GM12864 (cell line): Measurements from ENCODE around the gene ADAMTS15.

Experiments
- DNase-seq: peaks from one replicate; pipeline ENCODE4 v3.0.0-alpha.2; 2011; ENCODE audit warnings: low read depth
- H3K4me3 ChIP-seq: 2 replicates; pipeline ENCODE4 v1.5.1; 2011; ENCODE audit warnings: mild to moderate bottlenecking, low read depth, low read length, control low read depth
- TF ChIP-seq, protein P1 (sequence below): IDR thresholded peaks from 2 replicates; pipeline ENCODE4 v1.5.1; 2011; ENCODE audit warnings: low read depth, mild to moderate bottlenecking, moderate library complexity, low read length, control low read depth, inconsistent platforms; ENCODE audit errors: missing control alignments

ADAMTS15 gene

DNA sequence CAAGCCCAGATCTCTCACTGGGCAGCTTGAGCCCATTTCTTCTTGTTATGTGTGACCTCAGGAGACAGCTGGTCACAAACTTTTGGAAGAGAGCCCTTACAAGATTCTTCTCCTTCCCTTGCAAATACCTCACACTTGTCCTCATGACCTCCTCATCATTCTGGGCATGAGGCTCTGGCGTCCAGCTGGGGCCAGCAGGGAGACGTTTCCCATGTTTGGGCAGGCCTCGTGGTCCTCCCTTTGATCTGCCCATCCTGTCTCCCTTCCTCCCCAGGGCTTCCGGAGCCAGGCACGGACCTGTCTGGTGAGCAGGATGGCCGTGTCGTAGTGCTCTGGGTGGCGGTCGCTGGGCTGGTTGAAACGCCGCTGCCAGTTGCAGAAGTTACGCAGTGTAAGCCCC lies 29.7 kb upstream of the ADAMTS15 start:
- DNase-seq: no peak
- TF ChIP-seq, protein P1, sequence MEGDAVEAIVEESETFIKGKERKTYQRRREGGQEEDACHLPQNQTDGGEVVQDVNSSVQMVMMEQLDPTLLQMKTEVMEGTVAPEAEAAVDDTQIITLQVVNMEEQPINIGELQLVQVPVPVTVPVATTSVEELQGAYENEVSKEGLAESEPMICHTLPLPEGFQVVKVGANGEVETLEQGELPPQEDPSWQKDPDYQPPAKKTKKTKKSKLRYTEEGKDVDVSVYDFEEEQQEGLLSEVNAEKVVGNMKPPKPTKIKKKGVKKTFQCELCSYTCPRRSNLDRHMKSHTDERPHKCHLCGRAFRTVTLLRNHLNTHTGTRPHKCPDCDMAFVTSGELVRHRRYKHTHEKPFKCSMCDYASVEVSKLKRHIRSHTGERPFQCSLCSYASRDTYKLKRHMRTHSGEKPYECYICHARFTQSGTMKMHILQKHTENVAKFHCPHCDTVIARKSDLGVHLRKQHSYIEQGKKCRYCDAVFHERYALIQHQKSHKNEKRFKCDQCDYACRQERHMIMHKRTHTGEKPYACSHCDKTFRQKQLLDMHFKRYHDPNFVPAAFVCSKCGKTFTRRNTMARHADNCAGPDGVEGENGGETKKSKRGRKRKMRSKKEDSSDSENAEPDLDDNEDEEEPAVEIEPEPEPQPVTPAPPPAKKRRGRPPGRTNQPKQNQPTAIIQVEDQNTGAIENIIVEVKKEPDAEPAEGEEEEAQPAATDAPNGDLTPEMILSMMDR: no peak

DNA sequence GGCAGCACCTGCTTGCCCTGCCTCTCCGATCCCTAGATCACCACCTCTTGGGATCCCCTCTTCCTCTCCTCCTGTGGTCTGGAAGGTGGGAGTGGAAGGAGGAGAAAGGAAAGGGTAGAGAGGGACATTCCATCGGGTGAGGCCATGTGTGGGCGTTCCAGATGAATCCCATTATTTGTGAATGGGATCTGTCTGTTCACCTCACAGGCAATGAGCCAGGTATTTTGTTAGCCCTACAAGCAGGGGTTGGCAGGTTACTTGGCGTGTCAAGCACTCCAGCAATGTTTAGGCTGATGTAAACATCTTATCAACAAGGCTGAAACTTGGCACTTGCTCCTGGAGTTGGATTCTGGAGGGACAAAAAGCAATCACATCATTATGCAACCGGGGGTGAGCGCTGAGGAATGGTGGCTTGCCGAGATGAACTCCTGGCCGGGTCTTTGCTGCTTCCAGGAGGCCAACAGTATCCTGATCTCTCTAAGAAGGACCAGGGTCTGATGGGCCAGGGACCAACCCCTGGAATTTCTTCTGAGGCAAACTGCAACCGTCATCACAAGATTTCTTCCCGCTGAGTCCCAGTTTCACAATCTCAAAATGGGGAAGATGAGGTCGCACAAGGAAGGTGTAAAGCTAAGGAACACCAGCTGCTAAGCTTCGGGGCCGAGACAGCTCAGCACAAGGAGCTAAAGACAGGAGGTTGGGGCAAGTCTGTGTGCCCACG lies 27.8 kb upstream of the ADAMTS15 start:
- TF ChIP-seq, protein P1: no peak
- H3K4me3 ChIP-seq: no peak overlapping the region
- no peak for DNase-seq

More for the DNA sequence above, 29.7 kb upstream of the ADAMTS15 start:
- H3K4me3 ChIP-seq: no peak overlapping the region

DNA sequence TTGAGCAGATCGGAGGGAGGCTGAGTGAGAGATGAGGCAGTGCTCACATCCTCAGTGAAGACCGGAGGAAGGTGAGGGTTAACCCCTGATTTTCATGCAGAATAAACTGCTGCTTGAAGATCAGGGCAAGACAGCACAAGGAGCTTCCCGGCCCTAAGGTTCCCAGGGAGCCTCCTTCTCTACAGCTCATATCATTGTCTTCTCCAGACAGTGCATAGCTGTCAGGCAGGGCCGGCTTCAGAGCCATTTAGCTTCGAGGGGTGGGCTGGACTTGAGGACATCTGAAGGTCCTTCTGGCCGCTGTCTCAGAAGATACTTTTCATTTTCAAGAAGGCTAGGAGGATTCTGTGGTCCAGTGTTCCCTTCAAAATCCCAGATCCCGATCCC lies 27.3 kb upstream of the ADAMTS15 start:
- DNase-seq: no peak
- TF ChIP-seq, protein P1: no peak
- no peak overlapping the region for H3K4me3 ChIP-seq

DNA sequence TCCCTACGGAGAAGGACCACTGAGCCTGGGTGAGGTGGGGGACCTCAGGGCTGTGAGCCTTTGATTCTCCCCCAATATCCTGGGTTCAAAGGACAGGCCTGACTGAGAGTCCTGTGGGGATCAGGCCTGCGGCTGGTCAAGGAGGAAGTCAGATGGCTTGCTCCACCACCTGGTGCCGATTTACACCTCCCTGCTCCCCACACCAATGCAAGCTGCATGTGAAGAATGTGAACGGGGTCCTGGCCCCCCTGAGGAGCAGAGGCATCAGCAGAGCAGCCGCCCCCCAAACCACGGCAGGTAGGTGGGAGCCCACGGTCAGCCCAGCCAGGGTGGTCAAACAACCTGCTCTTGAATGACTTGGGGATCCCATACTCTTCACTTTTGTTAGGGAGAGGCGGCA lies 26.7 kb upstream of the ADAMTS15 start:
- DNase-seq: no peak
- H3K4me3 ChIP-seq: no peak overlapping the region
- TF ChIP-seq, protein P1: no peak

DNA sequence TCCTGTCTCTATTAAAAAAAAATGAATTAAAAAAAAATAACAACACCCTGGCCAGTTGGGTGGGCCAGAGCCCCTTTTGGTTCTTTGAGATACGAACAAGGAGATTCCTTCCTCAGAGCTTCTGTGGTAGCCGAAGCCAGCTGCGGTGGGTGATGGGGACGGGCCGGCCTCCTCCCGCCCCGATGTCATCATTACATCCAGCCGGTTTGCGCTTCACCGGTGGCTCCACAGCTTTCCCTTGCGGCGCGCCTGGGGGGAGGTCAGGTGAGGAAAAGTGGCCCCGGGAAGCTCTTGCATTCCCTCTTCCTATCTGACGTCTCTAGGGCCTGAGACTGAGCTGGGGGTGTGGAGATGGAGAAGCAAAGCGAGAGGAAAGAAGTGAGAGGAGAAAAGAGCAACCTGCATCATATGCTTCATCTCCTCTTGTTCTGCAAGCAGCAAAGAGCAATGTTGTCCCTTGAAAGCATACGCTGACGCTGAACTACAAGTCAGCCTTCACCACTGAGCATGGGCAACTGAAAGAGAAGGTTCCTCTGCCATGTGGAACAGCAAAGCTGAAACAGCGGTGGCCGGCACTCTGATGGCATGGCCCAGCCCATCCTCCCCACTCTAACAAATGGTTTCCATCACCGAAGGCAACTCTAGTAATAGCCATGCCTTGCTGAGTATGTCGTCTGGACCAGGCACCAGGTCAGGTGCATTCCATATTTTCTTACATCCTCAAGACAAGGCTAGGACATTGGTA lies 26.0 kb upstream of the ADAMTS15 start:
- TF ChIP-seq, protein P1: no peak
- DNase-seq: no peak
- no peak overlapping the region for H3K4me3 ChIP-seq

DNA sequence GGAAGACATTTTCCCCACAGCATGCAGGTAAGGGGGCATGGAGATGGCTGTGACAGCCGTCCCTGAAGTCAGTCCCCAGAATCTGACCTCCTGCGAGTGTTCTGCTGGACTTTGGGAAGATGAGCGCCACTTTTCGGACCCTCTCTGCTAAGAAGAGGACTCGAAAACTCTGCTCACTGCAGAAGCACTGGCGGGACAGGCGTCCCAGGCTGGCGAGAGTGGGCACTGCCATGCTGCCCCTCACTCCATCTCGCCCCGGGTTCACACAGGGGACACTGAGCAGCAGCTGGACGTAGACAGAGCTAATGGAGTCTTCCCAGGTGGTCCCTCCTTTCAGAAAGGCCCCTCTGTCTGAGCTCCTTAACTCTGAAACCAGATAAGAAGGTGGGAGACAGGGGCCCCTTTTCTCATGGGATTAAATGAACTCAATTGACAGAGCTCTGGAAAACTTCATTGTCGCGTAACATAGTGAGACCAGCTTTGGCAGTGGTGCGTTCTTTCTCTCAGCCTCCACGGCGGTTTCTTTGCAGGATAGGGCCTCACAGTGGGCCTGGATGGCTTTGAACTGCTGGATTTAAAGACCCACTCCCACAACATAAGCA lies 24.8 kb upstream of the ADAMTS15 start:
- no peak for DNase-seq
- TF ChIP-seq, protein P1: no peak
- H3K4me3 ChIP-seq: no peak overlapping the region
